Stomach (tissue), 9 donors: ENCODE results near the gene METTL21C. TPM values are rescaled to one million over a fixed set of nuclear protein-coding genes. Genes with fewer than 3 reads are reported as not detected.

Source experiments
- DNase-seq, 2 donors: peaks; one replicate each; pipeline versions ENCODE4 v3.0.0 to v3.0.0-alpha.2; 2013 to 2019
- H3K27ac ChIP-seq, 5 donors: fragments of 200-600 bp in 4 of 5; sonication (generic) in 4 of 5; one replicate each; pipeline ENCODE4 v1.5.1; 2013 to 2019; ENCODE audit warnings: mild to moderate bottlenecking in 1 of 5, moderate library complexity in 1 of 5
- H3K27me3 ChIP-seq, 3 donors: fragments of 200-600 bp; sonication (generic); one replicate each; pipeline ENCODE4 v1.5.1; 2017 to 2019; ENCODE audit warnings: mixed run types in 1 of 3
- H3K36me3 ChIP-seq, 4 donors: fragments of 200-600 bp; sonication (generic); 1 replicate in 3 of 4; 2 replicates in 1 of 4; pipeline ENCODE4 v1.5.1; 2016 to 2019
- H3K4me1 ChIP-seq, 4 donors: fragments of 200-600 bp; sonication (generic); one replicate each; pipeline ENCODE4 v1.5.1; 2016 to 2019
- H3K4me3 ChIP-seq, 4 donors: fragments of 200-600 bp; sonication (generic) in 3 of 4; one replicate each; pipeline ENCODE4 v1.5.1; 2016 to 2019; ENCODE audit warnings: mild to moderate bottlenecking in 1 of 4
- H3K9me3 ChIP-seq, 4 donors: fragments of 200-600 bp; sonication (generic); one replicate each; pipeline ENCODE4 v1.5.1; 2016 to 2019
- EP300 ChIP-seq: sonication (generic); formaldehyde crosslinking; IDR thresholded peaks from one replicate; pipeline ENCODE4 v1.6.1; 2017; ENCODE audit warnings: antibody characterized with exemption
- POLR2A ChIP-seq, 4 donors: fragments of 450-650 bp; IDR thresholded peaks; one replicate each; pipeline ENCODE4 v1.6.1; 2016; ENCODE audit warnings: antibody characterized with exemption in 4 of 4, control low read depth in 2 of 4, mild to moderate bottlenecking in 1 of 4, moderate library complexity in 1 of 4
- POLR2AphosphoS5 ChIP-seq, 3 donors: sonication (generic); formaldehyde crosslinking; IDR thresholded peaks; one replicate each; pipeline ENCODE4 v1.6.1; 2016; ENCODE audit warnings: antibody characterized with exemption in 3 of 3
- WGBS, 5 donors: extraction: QIAGEN DNeasy Blood & Tissue Kit in 3 of 5; methylation state at CpG; one replicate each; pipeline versions ENCODE4 v1.1.5 to v1.1.7; 2013 to 2018; 5-methylcytosine and 5-hydroxymethylcytosine counted together
- intact Hi-C: fragments of 100-400 bp; cut with DNase I; formaldehyde crosslinking; loops from one replicate; pipeline ENCODE4 v1.15.1; 2023; ENCODE audit warnings: low total_unique reads
- polyA plus RNA-seq, 3 donors: library from polyadenylated mRNA; stranded (reverse); fragments of 200-250 nt; gene quantifications; one replicate each; pipeline ENCODE4 v1.2.3, GENCODE V29; 2013
- total RNA-seq, 5 donors: library from RNA; depleted of rRNA; stranded (reverse); fragments of >200 nt; gene quantifications; one replicate each; pipeline versions ENCODE4 v1.1.0 to v1.2.3, GENCODE V29; 2014 to 2016
- TF ChIP-seq, protein P1 (sequence below), 7 experiments: fragments of 450-650 bp in 4 of 7; fragments of 200-600 bp in 3 of 7; sonication (generic) in 3 of 7; IDR thresholded peaks; one replicate each; pipeline ENCODE4 v1.5.1; 2016 to 2019; ENCODE audit warnings: antibody characterized with exemption in 7 of 7, control low read depth in 2 of 7, mild to moderate bottlenecking in 1 of 7
- donor health status: healthy with polysubstance abuse.
- donor health status: Bipolar disorder and iron deficiency.
- donor health status: healthy.

Gene METTL21C
- total and polyA plus RNA-seq, 8 donors = not detected

DNA sequence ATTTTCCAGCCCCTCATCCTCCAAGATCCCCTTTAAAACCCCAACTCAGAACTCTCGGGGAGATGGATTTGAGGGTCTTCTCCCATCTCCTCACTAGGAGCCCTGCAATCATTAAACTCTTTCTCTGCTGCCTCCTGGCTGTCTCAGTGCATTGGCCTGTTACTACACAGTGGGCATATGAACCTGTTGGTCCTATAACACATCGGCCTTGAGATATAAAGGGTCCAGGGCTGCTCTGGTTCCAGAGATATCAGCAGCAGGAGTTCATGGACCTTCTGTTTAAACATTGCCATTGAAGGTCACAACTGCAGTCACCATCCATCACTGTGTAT is 3.8 kb upstream of the METTL21C start:
- no peaks in the 10 kb centered on the region for H3K36me3 ChIP-seq
- H3K4me1 ChIP-seq = no peaks in the 10 kb centered on the region
- H3K4me3 ChIP-seq = no peak overlapping the region
- WGBS, 5 donors = 87 to 96% (median 91%) methylated on average over 2 of the region's 2 CpGs
- no peak overlapping the region for H3K27ac ChIP-seq
- H3K9me3 ChIP-seq = peaks cover 0 to 11% (median 9%) of the 10 kb centered on the region in 4 donors
- no peak for TF ChIP-seq POLR2AphosphoS5 (IDR thresholded peaks at IDR 0.05)
- no peak for TF ChIP-seq EP300
- TF ChIP-seq POLR2A (IDR thresholded peaks at IDR 0.05) = no peak
- no peak for DNase-seq
- intact Hi-C loops = no loop called here
- H3K27me3 ChIP-seq = peaks cover 0 to 19% (median 0%) of the 10 kb centered on the region in 3 donors

- DNase-seq = no peak
- TF ChIP-seq, protein P1, sequence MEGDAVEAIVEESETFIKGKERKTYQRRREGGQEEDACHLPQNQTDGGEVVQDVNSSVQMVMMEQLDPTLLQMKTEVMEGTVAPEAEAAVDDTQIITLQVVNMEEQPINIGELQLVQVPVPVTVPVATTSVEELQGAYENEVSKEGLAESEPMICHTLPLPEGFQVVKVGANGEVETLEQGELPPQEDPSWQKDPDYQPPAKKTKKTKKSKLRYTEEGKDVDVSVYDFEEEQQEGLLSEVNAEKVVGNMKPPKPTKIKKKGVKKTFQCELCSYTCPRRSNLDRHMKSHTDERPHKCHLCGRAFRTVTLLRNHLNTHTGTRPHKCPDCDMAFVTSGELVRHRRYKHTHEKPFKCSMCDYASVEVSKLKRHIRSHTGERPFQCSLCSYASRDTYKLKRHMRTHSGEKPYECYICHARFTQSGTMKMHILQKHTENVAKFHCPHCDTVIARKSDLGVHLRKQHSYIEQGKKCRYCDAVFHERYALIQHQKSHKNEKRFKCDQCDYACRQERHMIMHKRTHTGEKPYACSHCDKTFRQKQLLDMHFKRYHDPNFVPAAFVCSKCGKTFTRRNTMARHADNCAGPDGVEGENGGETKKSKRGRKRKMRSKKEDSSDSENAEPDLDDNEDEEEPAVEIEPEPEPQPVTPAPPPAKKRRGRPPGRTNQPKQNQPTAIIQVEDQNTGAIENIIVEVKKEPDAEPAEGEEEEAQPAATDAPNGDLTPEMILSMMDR (IDR thresholded peaks at IDR 0.05) = no peak
- TF ChIP-seq EP300 (no peak), POLR2A (IDR thresholded peaks at IDR 0.05) (no peak), POLR2AphosphoS5 (IDR thresholded peaks at IDR 0.05) (no peak)
Measured at GRCh38 chr13:102697929-102698648, 3.2 kb upstream of the METTL21C start.

DNA sequence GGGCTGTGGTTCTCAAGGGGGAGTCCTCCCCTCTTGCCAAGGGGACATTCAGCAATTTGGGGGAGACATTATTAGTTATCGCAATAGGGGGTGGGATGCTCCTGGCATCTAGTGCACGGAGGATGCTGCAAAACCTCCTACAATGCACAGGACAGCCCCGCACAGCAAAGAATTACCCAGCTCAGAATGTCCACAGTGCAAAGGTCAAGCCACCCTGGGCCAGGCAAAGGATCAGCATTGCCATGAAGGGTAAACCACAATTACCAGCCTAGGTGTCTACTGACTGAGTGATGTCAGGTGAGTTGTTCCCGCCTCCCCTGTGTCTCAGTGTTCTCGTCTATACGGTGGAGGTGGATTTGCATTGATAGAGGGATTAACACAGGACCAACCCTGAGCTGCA is 2.4 kb upstream of the METTL21C start:
- intact Hi-C loops = no loop called here
- TF ChIP-seq POLR2A (IDR thresholded peaks at IDR 0.05) (no peak), EP300 (no peak)
- TF ChIP-seq, protein P1 (IDR thresholded peaks at IDR 0.05) = no peak
- peaks cover 0 to 11% (median 9%) of the 10 kb centered on the region in 4 donors for H3K9me3 ChIP-seq
- H3K4me1 ChIP-seq = no peaks in the 10 kb centered on the region
- no peak overlapping the region for H3K4me3 ChIP-seq
- no peak overlapping the region for H3K27ac ChIP-seq
- peaks cover 0 to 32% (median 0%) of the 10 kb centered on the region in 3 donors for H3K27me3 ChIP-seq
- H3K36me3 ChIP-seq = no peaks in the 10 kb centered on the region
- DNase-seq = no peak
- WGBS, 5 donors = 76 to 93% (median 87%) methylated on average over 6 of the region's 6 CpGs

More at GRCh38 chr13:102697929-102698648, 3.2 kb upstream of the METTL21C start:
- Histone ChIP-seq H3K9me3 (peaks cover 0 to 11% (median 9%) of the 10 kb centered on the region in 4 donors), H3K27me3 (peaks cover 0 to 24% (median 0%) of the 10 kb centered on the region in 3 donors), H3K36me3 (no peaks in the 10 kb centered on the region), H3K4me3 (no peak overlapping the region), H3K4me1 (no peaks in the 10 kb centered on the region), H3K27ac (no peak overlapping the region)
- intact Hi-C loops = no loop called here
- WGBS, 5 donors = 79 to 92% (median 83%) methylated on average over 7 to 8 of the region's 8 CpGs

GRCh38 chr13:102696465-102696864 is 1.6 kb upstream of the METTL21C start:
- H3K9me3 ChIP-seq = peaks cover 0 to 11% (median 9%) of the 10 kb centered on the region in 4 donors
- H3K36me3 ChIP-seq = no peaks in the 10 kb centered on the region
- no peak overlapping the region for H3K4me3 ChIP-seq
- intact Hi-C loops = no loop called here
- DNase-seq = no peak
- H3K27ac ChIP-seq = no peak overlapping the region
- WGBS, 5 donors = 82 to 86% (median 84%) methylated on average over 4 of the region's 4 CpGs
- H3K27me3 ChIP-seq = peaks cover 0 to 40% (median 0%) of the 10 kb centered on the region in 3 donors
- TF ChIP-seq EP300 (no peak), POLR2AphosphoS5 (IDR thresholded peaks at IDR 0.05) (no peak), POLR2A (IDR thresholded peaks at IDR 0.05) (no peak)
- TF ChIP-seq, protein P1 (IDR thresholded peaks at IDR 0.05) = no peak
- no peaks in the 10 kb centered on the region for H3K4me1 ChIP-seq

DNA sequence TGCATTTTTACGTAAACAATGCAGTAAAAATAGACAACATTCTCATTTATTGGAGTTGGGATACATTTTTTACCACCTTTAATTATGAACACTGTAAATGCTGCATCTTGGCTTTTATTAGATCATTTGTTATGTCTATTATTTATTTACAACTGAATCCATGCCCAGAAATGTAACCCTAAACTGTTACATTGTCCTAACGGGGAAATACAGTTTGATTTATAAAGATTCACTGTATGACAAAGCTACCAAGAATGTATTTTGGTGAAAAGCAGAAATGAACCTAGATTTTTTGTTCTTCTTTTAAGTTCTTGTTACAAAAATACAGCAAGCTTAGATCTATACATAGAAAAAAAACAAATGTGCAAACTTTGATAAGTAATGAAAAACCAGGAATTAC is 1.1 kb downstream of the METTL21C start:
- Histone ChIP-seq H3K27ac (no peak overlapping the region), H3K4me3 (no peak overlapping the region), H3K9me3 (peaks cover 0 to 9% (median 4%) of the 10 kb centered on the region in 4 donors), H3K27me3 (peaks cover 0 to 63% (median 0%) of the 10 kb centered on the region in 3 donors), H3K4me1 (no peaks in the 10 kb centered on the region), H3K36me3 (no peaks in the 10 kb centered on the region)
- TF ChIP-seq POLR2AphosphoS5 (IDR thresholded peaks at IDR 0.05) (no peak), EP300 (no peak), POLR2A (IDR thresholded peaks at IDR 0.05) (no peak)
- TF ChIP-seq, protein P1 (IDR thresholded peaks at IDR 0.05) = no peak
- intact Hi-C loops = no loop called here
- WGBS, 5 donors = 55 to 73% (median 66%) methylated on average over 2 of the region's 2 CpGs
- DNase-seq = no peak
